ENCODE measurements around the gene OR9I1. TPM values are rescaled to one million over a fixed set of nuclear protein-coding genes. Genes with fewer than 3 reads are reported as not detected.

OR9I1 gene
- total and polyA plus RNA-seq, 12 donors, result not detected

- TF ChIP-seq, protein P1, sequence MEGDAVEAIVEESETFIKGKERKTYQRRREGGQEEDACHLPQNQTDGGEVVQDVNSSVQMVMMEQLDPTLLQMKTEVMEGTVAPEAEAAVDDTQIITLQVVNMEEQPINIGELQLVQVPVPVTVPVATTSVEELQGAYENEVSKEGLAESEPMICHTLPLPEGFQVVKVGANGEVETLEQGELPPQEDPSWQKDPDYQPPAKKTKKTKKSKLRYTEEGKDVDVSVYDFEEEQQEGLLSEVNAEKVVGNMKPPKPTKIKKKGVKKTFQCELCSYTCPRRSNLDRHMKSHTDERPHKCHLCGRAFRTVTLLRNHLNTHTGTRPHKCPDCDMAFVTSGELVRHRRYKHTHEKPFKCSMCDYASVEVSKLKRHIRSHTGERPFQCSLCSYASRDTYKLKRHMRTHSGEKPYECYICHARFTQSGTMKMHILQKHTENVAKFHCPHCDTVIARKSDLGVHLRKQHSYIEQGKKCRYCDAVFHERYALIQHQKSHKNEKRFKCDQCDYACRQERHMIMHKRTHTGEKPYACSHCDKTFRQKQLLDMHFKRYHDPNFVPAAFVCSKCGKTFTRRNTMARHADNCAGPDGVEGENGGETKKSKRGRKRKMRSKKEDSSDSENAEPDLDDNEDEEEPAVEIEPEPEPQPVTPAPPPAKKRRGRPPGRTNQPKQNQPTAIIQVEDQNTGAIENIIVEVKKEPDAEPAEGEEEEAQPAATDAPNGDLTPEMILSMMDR (IDR thresholded peaks at IDR 0.05), result no peak
- TF ChIP-seq POLR2A (IDR thresholded peaks at IDR 0.05), result no peak
- Histone ChIP-seq H3K36me3 (replicated peaks in 1 of 2) (no peaks in the 10 kb centered on the region), H3K9me3 (replicated peaks in 1 of 3) (no peaks in the 10 kb centered on the region), H3K4me1 (replicated peaks in 1 of 2) (no peaks in the 10 kb centered on the region), H3K27me3 (no peaks in the 10 kb centered on the region), H3K27ac (no peak overlapping the region), H3K4me3 (no peak overlapping the region)
- intact Hi-C loops (cut with DNase I), result no loop called here
- no peak for DNase-seq
- WGBS, 4 donors, result 48 to 68% (median 63%) methylated on average over 7 of the region's 7 CpGs
Measured at GRCh38 chr11:58133309-58134076, 8.2 kb upstream of the OR9I1 start.

GRCh38 chr11:58127350-58127749 lies 2.0 kb upstream of the OR9I1 start:
- no peak for DNase-seq
- Histone ChIP-seq H3K4me3 (no peak overlapping the region), H3K27ac (no peak overlapping the region), H3K4me1 (replicated peaks in 1 of 2) (no peaks in the 10 kb centered on the region), H3K36me3 (replicated peaks in 1 of 2) (no peaks in the 10 kb centered on the region), H3K27me3 (no peaks in the 10 kb centered on the region), H3K9me3 (replicated peaks in 1 of 3) (no peaks in the 10 kb centered on the region)
- TF ChIP-seq, protein P1 (IDR thresholded peaks at IDR 0.05), result no peak
- no peak for TF ChIP-seq POLR2A (IDR thresholded peaks at IDR 0.05)
- intact Hi-C loops (cut with DNase I), result no loop called here

GRCh38 chr11:58121096-58121495 lies 4.2 kb downstream of the OR9I1 start:
- no peak overlapping the region for H3K27ac ChIP-seq
- no peaks in the 10 kb centered on the region for H3K27me3 ChIP-seq
- WGBS, 4 donors, result 51 to 69% (median 68%) methylated on average over 1 of the region's 1 CpG
- intact Hi-C loops (cut with DNase I), result no loop called here
- H3K36me3 ChIP-seq (replicated peaks in 1 of 2), result no peaks in the 10 kb centered on the region
- TF ChIP-seq, protein P1 (IDR thresholded peaks at IDR 0.05), result no peak
- no peak for TF ChIP-seq POLR2A (IDR thresholded peaks at IDR 0.05)
- H3K4me1 ChIP-seq (replicated peaks in 1 of 2), result no peaks in the 10 kb centered on the region
- no peak overlapping the region for H3K4me3 ChIP-seq
- H3K9me3 ChIP-seq (replicated peaks in 1 of 3), result no peaks in the 10 kb centered on the region
- no peak for DNase-seq

DNA sequence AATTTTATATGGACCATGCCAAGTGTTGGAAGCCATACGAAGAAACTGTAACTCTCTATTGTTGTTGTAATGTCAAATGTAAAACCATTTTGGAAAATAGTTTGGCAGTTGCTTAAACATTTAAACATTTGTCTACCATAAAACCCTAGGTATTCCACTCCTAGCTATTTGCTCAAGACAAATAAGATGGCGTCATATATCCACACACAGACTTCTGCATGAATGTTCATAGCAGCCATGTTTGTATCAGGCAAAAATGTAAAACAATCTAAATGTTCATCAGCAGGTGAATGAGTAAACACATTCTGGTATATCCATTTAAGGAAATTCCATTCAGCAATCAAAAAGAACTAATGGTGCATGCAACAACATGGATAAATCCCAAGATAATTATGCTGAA lies 27.9 kb downstream of the OR9I1 start:
- Histone ChIP-seq H3K9me3 (replicated peaks in 1 of 3) (no peaks in the 10 kb centered on the region), H3K27ac (no peak overlapping the region)
- TF ChIP-seq, protein P1 (IDR thresholded peaks at IDR 0.05), result no peak
- no peak for TF ChIP-seq POLR2A (IDR thresholded peaks at IDR 0.05)

More for the DNA sequence above, 27.9 kb downstream of the OR9I1 start:
- DNase-seq, result no peak
- Histone ChIP-seq H3K27me3 (peaks cover 3% of the 10 kb centered on the region), H3K4me1 (replicated peaks in 1 of 2) (no peaks in the 10 kb centered on the region), H3K4me3 (no peak overlapping the region), H3K36me3 (replicated peaks in 1 of 2) (no peaks in the 10 kb centered on the region)
- intact Hi-C loops (cut with DNase I), result no loop called here
- 72 to 85% (median 78%) methylated on average over 2 of the region's 2 CpGs for WGBS, 4 donors

Data from adrenal gland (tissue), 12 donors.